ENCODE results near the gene RAP1GAP2. TPM values are rescaled to one million over a fixed set of nuclear protein-coding genes. Genes with fewer than 3 reads are reported as not detected.

RAP1GAP2 gene
- total and polyA plus RNA-seq, 7 donors = 4.8 to 14.7 (median 12.5) TPM

DNA sequence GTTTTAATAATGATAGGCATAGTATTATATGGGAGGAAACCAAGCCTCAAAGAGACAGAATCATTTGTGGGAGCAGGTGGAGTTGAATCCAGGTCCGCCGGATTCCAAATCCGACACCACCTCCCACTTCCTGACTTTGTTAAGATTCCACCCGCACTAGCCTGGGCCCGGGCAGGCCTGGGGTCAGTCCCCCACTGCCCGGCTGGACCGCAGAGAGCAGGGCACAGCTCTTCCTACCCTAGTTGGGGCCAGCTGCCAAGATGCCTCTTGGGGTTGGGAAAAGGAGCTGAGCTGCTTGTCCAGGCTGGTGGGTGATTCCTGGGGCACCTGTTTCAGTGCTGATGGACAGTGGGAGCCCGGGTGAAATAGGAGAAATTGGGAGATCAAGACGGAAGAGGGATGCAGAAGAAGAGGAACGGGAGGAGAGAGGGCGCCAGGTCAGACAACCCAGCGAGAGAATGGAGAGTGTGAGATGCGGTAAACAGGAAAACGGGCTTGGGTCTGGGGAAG, 213.2 kb downstream of the RAP1GAP2 start:
- no peaks in the 10 kb centered on the region for H3K9me3 ChIP-seq
- H3K4me3 ChIP-seq = no peak overlapping the region
- TF ChIP-seq EP300 (IDR thresholded peaks at IDR 0.05) = no peak
- TF ChIP-seq POLR2AphosphoS5 (IDR thresholded peaks at IDR 0.05) = no peak
- TF ChIP-seq, protein P1, sequence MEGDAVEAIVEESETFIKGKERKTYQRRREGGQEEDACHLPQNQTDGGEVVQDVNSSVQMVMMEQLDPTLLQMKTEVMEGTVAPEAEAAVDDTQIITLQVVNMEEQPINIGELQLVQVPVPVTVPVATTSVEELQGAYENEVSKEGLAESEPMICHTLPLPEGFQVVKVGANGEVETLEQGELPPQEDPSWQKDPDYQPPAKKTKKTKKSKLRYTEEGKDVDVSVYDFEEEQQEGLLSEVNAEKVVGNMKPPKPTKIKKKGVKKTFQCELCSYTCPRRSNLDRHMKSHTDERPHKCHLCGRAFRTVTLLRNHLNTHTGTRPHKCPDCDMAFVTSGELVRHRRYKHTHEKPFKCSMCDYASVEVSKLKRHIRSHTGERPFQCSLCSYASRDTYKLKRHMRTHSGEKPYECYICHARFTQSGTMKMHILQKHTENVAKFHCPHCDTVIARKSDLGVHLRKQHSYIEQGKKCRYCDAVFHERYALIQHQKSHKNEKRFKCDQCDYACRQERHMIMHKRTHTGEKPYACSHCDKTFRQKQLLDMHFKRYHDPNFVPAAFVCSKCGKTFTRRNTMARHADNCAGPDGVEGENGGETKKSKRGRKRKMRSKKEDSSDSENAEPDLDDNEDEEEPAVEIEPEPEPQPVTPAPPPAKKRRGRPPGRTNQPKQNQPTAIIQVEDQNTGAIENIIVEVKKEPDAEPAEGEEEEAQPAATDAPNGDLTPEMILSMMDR (IDR thresholded peaks at IDR 0.05) = no peak
- TF ChIP-seq POLR2A (IDR thresholded peaks at IDR 0.05) = no peak
- intact Hi-C loops (cut with DNase I) = loop anchor here (10.0 kb wide), 1 partner anchor 415 kb away; the partner anchor contains the start of gene PAFAH1B1
- DNase-seq = peak; percentile 46
- 82 to 90% methylated on average over 14 of the region's 14 CpGs for WGBS, 2 donors
- no peak overlapping the region for H3K27ac ChIP-seq
- no peaks in the 10 kb centered on the region for H3K27me3 ChIP-seq
- H3K36me3 ChIP-seq = peaks cover 0 to 14% (median 0%) of the 10 kb centered on the region in 4 donors
- H3K4me1 ChIP-seq = peaks cover 0 to 15% (median 11%) of the 10 kb centered on the region in 4 donors

DNA sequence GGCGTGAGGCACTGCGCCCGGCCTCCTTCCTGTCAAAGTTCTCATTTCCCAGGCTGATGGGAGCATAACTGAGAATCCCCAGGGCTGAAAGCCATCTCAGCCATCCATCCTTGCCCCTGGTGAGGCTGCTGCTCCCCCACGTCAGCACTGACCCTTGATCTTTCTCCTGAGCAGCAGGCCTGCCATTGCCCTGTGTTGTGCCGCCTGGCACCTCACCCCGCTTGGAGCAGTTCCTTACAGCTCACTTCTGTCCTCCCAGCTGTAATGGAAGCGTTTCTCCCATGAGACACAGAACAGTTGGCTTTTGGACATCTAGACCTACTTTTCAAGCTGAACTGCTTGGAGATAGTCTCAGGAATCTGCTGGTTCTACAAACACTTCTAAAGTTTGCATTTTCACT, 215.7 kb downstream of the RAP1GAP2 start:
- Histone ChIP-seq H3K9me3 (no peaks in the 10 kb centered on the region), H3K4me3 (no peak overlapping the region), H3K4me1 (peaks cover 0 to 4% (median 0%) of the 10 kb centered on the region in 4 donors), H3K36me3 (peaks cover 0 to 24% (median 0%) of the 10 kb centered on the region in 4 donors), H3K27me3 (no peaks in the 10 kb centered on the region), H3K27ac (no peak overlapping the region)
- no peak for DNase-seq
- 92 to 93% methylated on average over 7 of the region's 7 CpGs for WGBS, 2 donors
- intact Hi-C loops (cut with DNase I) = loop anchor here (1.0 kb wide), 1 partner anchor 184 kb away; no protein-coding TSS in a partner anchor
- TF ChIP-seq POLR2A (IDR thresholded peaks at IDR 0.05) = no peak
- TF ChIP-seq, protein P1 (IDR thresholded peaks at IDR 0.05) = no peak

DNA sequence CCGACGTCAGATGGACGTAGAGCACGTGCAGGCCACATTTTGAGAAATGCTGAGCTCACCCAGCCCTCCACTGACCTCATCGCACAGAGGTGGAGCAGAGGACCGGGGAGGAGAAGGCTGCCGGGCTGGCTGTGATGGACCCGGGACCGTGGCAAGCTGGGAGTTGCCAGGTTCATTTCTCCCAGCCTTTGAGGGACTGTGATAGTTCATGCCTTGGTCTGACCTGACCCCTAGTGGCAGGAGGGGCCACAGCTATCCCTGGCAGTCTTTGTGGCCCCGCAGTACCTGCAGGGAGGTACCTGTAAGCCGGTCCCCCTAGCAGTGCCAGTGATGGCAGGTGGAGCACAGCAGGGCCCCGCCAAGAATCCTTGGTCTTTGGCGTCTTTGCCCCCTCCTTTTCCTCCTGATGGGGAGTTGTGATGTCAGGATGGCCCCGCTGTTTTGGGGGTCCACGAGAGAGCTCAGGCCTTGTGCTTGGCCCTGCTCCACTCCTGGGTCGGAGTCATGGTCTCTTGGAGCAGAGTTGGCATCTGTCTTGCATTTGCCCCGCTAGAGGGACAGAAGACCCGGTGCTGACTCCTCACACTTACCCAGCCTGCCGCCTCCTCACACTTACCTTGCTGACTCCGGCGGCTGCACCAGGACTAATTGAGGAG, 216.8 kb downstream of the RAP1GAP2 start:
- 73 to 76% methylated on average over 21 of the region's 21 CpGs for WGBS, 2 donors
- Histone ChIP-seq H3K9me3 (no peaks in the 10 kb centered on the region), H3K4me3 (no peak overlapping the region), H3K27me3 (no peaks in the 10 kb centered on the region), H3K36me3 (peaks cover 0 to 24% (median 0%) of the 10 kb centered on the region in 4 donors), H3K4me1 (peaks cover 0 to 4% (median 0%) of the 10 kb centered on the region in 4 donors), H3K27ac (no peak overlapping the region)
- peak; percentile 77 for DNase-seq
- TF ChIP-seq, protein P1 (IDR thresholded peaks at IDR 0.05) = peak; percentile 67 to 89 (median 86)
- no peak for TF ChIP-seq POLR2A (IDR thresholded peaks at IDR 0.05)
- TF ChIP-seq POLR2AphosphoS5 (IDR thresholded peaks at IDR 0.05) = peak in 2 of 4 donors; percentile 24 to 40
- intact Hi-C loops (cut with DNase I) = loop anchor here (1.0 kb wide), 1 partner anchor 185 kb away; no protein-coding TSS in a partner anchor

DNA sequence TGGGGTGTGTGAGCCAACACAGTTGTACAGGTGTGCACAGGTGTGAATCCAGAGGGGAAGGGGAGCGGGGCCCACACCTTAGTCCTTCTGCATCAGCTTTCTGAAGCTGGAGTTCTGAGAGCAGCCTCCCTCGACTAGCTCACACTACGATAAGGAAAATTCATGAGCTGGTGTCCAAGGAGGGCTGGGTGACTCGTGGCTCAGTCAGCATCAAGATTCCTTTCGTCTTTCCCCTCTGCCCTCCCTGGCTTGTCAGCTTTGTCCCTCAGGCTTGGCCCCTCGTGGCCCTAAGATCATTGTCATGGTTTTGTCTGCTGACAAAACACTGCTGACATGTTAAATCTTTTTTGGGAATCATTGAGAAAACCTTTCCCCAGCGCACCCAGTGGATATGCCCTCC, 219.7 kb downstream of the RAP1GAP2 start:
- Histone ChIP-seq H3K9me3 (no peaks in the 10 kb centered on the region), H3K4me3 (no peak overlapping the region), H3K27ac (no peak overlapping the region), H3K4me1 (peaks cover 0 to 4% (median 0%) of the 10 kb centered on the region in 4 donors), H3K27me3 (no peaks in the 10 kb centered on the region), H3K36me3 (peaks cover 0 to 34% (median 2%) of the 10 kb centered on the region in 4 donors)
- TF ChIP-seq, protein P1 (IDR thresholded peaks at IDR 0.05) = no peak
- no peak for TF ChIP-seq POLR2A (IDR thresholded peaks at IDR 0.05)
- WGBS, 2 donors = 89 to 91% methylated on average over 7 of the region's 7 CpGs
- intact Hi-C loops (cut with DNase I) = no loop called here
- no peak for DNase-seq

All from sigmoid colon (tissue), 7 donors.